ENCODE measurements around the gene ARRDC5. TPM values are rescaled to one million over a fixed set of nuclear protein-coding genes. Genes with fewer than 3 reads are reported as not detected.

ARRDC5 gene
- polyA plus RNA-seq, 3 donors, result 0.46 to 3.9 (median 1.0) TPM

- H3K9me3 Mint-ChIP-seq, result no peaks in the 10 kb centered on the region
- peaks cover 37 to 47% of the 10 kb centered on the region in 2 donors for H3K4me1 ChIP-seq (ENCODE audit: control insufficient read depth in 1 of 2, insufficient read depth in 2 of 2, low read length in 2 of 2)
- DNase-seq, result no peak
- H3K27ac Mint-ChIP-seq, result no peak overlapping the region
- H3K4me1 Mint-ChIP-seq, result peaks cover 46% of the 10 kb centered on the region
- peaks cover 54% of the 10 kb centered on the region for H3K79me2 ChIP-seq (ENCODE audit: insufficient read depth, low read length)
- H3K36me3 ChIP-seq (replicated peaks in 1 of 2; ENCODE audit: control insufficient read depth in 1 of 2, insufficient read depth in 2 of 2, low read length in 2 of 2), result peaks cover 0 to 6% of the 10 kb centered on the region in 2 donors
- H3K4me2 ChIP-seq (replicated peaks; ENCODE audit: extremely low read depth, low read length, poor library complexity, severe bottlenecking), result peak overlapping the region; percentile 89
- H3K27me3 ChIP-seq (ENCODE audit: control insufficient read depth in 2 of 2, insufficient read depth in 2 of 2, low read length in 2 of 2), result no peaks in the 10 kb centered on the region
- no peak overlapping the region for H3K4me3 ChIP-seq (replicated peaks in 1 of 3; ENCODE audit: low read depth in 2 of 3, low read length in 3 of 3)
- peaks cover 0 to 2% (median 0%) of the 10 kb centered on the region in 3 donors for H3K27me3 Mint-ChIP-seq (ENCODE audit: low read depth in 3 of 3)
- peak overlapping the region in 1 of 2 donors; percentile 67 for H3K4me3 Mint-ChIP-seq
- intact Hi-C loops (cut with micrococcal nuclease), result no loop called here
- H2AFZ ChIP-seq (ENCODE audit: insufficient read depth, low read depth, low read length, poor library complexity, severe bottlenecking), result no peak overlapping the region
- peaks cover 6 to 17% of the 10 kb centered on the region in 2 donors for H3K36me3 Mint-ChIP-seq
- WGBS (ENCODE audit: insufficient coverage), result 91% methylated on average over 15 of the region's 15 CpGs
- no peak for TF ChIP-seq CTCF (IDR thresholded peaks at IDR 0.05)
- H3K9ac ChIP-seq (ENCODE audit: insufficient read depth, low read length, poor library complexity, severe bottlenecking), result no peak overlapping the region
- H3K9me3 ChIP-seq (replicated peaks in 1 of 2; ENCODE audit: control insufficient read depth in 1 of 2, insufficient read depth in 1 of 2, low read length in 2 of 2), result no peaks in the 10 kb centered on the region
- H3K27ac ChIP-seq (ENCODE audit: low read depth in 1 of 2, low read length in 2 of 2), result no peak overlapping the region
- peaks cover 61% of the 10 kb centered on the region for H4K20me1 ChIP-seq (ENCODE audit: insufficient read depth, low read length)
Measured at GRCh38 chr19:4908781-4909155, 6.1 kb upstream of the ARRDC5 start.

GRCh38 chr19:4908360-4908759 lies 5.7 kb upstream of the ARRDC5 start:
- Histone ChIP-seq H3K27me3 (ENCODE audit: control insufficient read depth in 2 of 2, insufficient read depth in 2 of 2, low read length in 2 of 2) (no peaks in the 10 kb centered on the region), H3K79me2 (ENCODE audit: insufficient read depth, low read length) (peaks cover 50% of the 10 kb centered on the region), H3K4me2 (replicated peaks; ENCODE audit: extremely low read depth, low read length, poor library complexity, severe bottlenecking) (no peak overlapping the region), H2AFZ (ENCODE audit: insufficient read depth, low read depth, low read length, poor library complexity, severe bottlenecking) (no peak overlapping the region), H3K36me3 (replicated peaks in 1 of 2; ENCODE audit: control insufficient read depth in 1 of 2, insufficient read depth in 2 of 2, low read length in 2 of 2) (peaks cover 0 to 6% of the 10 kb centered on the region in 2 donors), H3K9ac (ENCODE audit: insufficient read depth, low read length, poor library complexity, severe bottlenecking) (no peak overlapping the region), H3K4me1 (ENCODE audit: control insufficient read depth in 1 of 2, insufficient read depth in 2 of 2, low read length in 2 of 2) (peaks cover 33 to 43% of the 10 kb centered on the region in 2 donors), H3K9me3 (replicated peaks in 1 of 2; ENCODE audit: control insufficient read depth in 1 of 2, insufficient read depth in 1 of 2, low read length in 2 of 2) (no peaks in the 10 kb centered on the region), H3K27ac (ENCODE audit: low read depth in 1 of 2, low read length in 2 of 2) (no peak overlapping the region), H3K4me3 (replicated peaks in 1 of 3; ENCODE audit: low read depth in 2 of 3, low read length in 3 of 3) (no peak overlapping the region), H4K20me1 (ENCODE audit: insufficient read depth, low read length) (peaks cover 61% of the 10 kb centered on the region)
- DNase-seq, result no peak
- 84% methylated on average over 4 of the region's 5 CpGs for WGBS (ENCODE audit: insufficient coverage)
- H3K36me3 Mint-ChIP-seq, result peaks cover 6 to 14% of the 10 kb centered on the region in 2 donors
- intact Hi-C loops (cut with micrococcal nuclease), result no loop called here
- peaks cover 45% of the 10 kb centered on the region for H3K4me1 Mint-ChIP-seq
- no peaks in the 10 kb centered on the region for H3K9me3 Mint-ChIP-seq
- peaks cover 0 to 2% (median 0%) of the 10 kb centered on the region in 3 donors for H3K27me3 Mint-ChIP-seq (ENCODE audit: low read depth in 3 of 3)
- H3K4me3 Mint-ChIP-seq, result peak overlapping the region in 1 of 2 donors; percentile 9
- H3K27ac Mint-ChIP-seq, result peak overlapping the region in 1 of 7 donors; percentile 86
- TF ChIP-seq CTCF (IDR thresholded peaks at IDR 0.05), result no peak
